ENCODE results near the gene ATP6V1G1. TPM values are rescaled to one million over a fixed set of nuclear protein-coding genes. Genes with fewer than 3 reads are reported as not detected.

ATP6V1G1 gene
- total and polyA plus RNA-seq, 2 of the 13 experiments (the other 11 are each of a cell fraction or from before 2014, with no cell fraction given), result 108 to 158 TPM

GRCh38 chr9:114590328-114590727 lies 2.8 kb downstream of the ATP6V1G1 start:
- H4K20me1 ChIP-seq (ENCODE audit: insufficient read depth, low read length), result peaks cover 47% of the 10 kb centered on the region
- peaks cover 0 to 4% of the 10 kb centered on the region in 2 experiments; a peak in 2 of 5 replicates for H3K27me3 ChIP-seq (ENCODE audit: control insufficient read depth in 1 of 2, insufficient read depth in 2 of 2, low read length in 2 of 2)
- ChIA-PET POLR2A (interaction anchor here (1.9 to 3.3 kb wide), 2 partner anchors 21 to 88 kb away, joined by 15 read pairs; partner anchors contain the start of gene TMEM268), CTCF (ENCODE audit: low intra/inter-chr PET ratio, low total read pairs) (no interaction called here)
- ATAC-seq (no peak), DNase-seq (ENCODE audit: low spot score) (no peak), FAIRE-seq (no peak)
- peaks cover 41% of the 10 kb centered on the region for H3K4me1 ChIP-seq (ENCODE audit: insufficient read depth, low read length)
- peaks cover 68% of the 10 kb centered on the region for H3K79me2 ChIP-seq (ENCODE audit: insufficient read depth, low read length)
- in situ Hi-C loops (cut with HindIII; ENCODE audit: extremely low pct_ligation_motif_present, low pct_unique_long_range_greater_than_20kb), result no loop called here
- H3K36me3 ChIP-seq (replicated peaks in 1 of 2; ENCODE audit: control insufficient read depth in 1 of 2, insufficient read depth in 2 of 2, low read length in 2 of 2), result peaks cover 14 to 34% of the 10 kb centered on the region in 2 experiments
- intact Hi-C loops (cut with micrococcal nuclease; ENCODE audit: unreplicated experiment), result no loop called here
- no peaks in the 10 kb centered on the region for H3K9me3 ChIP-seq (ENCODE audit: low read length)
- H3K4me2 ChIP-seq (ENCODE audit: low read depth, low read length), result peak overlapping the region; percentile 99; the same call in 1 of the 2 replicates
- peak overlapping the region in 2 of 3 experiments; percentile 30 to 35; a peak in 2 of 6 replicates for H3K4me3 ChIP-seq (replicated peaks in 1 of 3; ENCODE audit: insufficient read depth in 1 of 3, low read depth in 2 of 3, low read length in 3 of 3)
- H3K9ac ChIP-seq (ENCODE audit: insufficient read depth, low read depth, low read length), result no peak overlapping the region
- 89% methylated on average over 6 of the region's 6 CpGs for WGBS (ENCODE audit: low lambda C conversion rate)
- no peak overlapping the region for H3K27ac ChIP-seq (ENCODE audit: extremely low read length, insufficient read depth, low read length)
- H2AFZ ChIP-seq (ENCODE audit: low read length), result no peak overlapping the region
- no TSS peak for BruUV-seq (replicated peaks)
- TF ChIP-seq ZNF672 (CRISPR knock-in tag; IDR thresholded peaks at IDR 0.05), result no peak
- TF ChIP-seq RFX1 (IDR thresholded peaks at IDR 0.05), result no peak
- no peak for TF ChIP-seq TGIF2 (CRISPR knock-in tag; IDR thresholded peaks at IDR 0.05)
- TF ChIP-seq ZNF570 (CRISPR knock-in tag; IDR thresholded peaks at IDR 0.05; ENCODE audit: borderline replicate concordance), result no peak
- TF ChIP-seq, protein P1, sequence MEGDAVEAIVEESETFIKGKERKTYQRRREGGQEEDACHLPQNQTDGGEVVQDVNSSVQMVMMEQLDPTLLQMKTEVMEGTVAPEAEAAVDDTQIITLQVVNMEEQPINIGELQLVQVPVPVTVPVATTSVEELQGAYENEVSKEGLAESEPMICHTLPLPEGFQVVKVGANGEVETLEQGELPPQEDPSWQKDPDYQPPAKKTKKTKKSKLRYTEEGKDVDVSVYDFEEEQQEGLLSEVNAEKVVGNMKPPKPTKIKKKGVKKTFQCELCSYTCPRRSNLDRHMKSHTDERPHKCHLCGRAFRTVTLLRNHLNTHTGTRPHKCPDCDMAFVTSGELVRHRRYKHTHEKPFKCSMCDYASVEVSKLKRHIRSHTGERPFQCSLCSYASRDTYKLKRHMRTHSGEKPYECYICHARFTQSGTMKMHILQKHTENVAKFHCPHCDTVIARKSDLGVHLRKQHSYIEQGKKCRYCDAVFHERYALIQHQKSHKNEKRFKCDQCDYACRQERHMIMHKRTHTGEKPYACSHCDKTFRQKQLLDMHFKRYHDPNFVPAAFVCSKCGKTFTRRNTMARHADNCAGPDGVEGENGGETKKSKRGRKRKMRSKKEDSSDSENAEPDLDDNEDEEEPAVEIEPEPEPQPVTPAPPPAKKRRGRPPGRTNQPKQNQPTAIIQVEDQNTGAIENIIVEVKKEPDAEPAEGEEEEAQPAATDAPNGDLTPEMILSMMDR (CRISPR knock-in tag; IDR thresholded peaks at IDR 0.05), result no peak
- no peak for TF ChIP-seq ZNF772 (CRISPR knock-in tag; IDR thresholded peaks at IDR 0.05)
- TF ChIP-seq ZBTB20 (CRISPR knock-in tag; IDR thresholded peaks at IDR 0.05; ENCODE audit: borderline replicate concordance, low read depth), result no peak
- TF ChIP-seq SOX5 (CRISPR knock-in tag; IDR thresholded peaks at IDR 0.05; ENCODE audit: borderline replicate concordance), result no peak
- no peak for TF ChIP-seq ZNF704 (CRISPR knock-in tag; IDR thresholded peaks at IDR 0.05; ENCODE audit: borderline replicate concordance)
- TF ChIP-seq ZNF3 (CRISPR knock-in tag; IDR thresholded peaks at IDR 0.05), result no peak
- TF ChIP-seq ZNF7 (CRISPR knock-in tag; IDR thresholded peaks at IDR 0.05), result no peak
- TF ChIP-seq PAF1 (CRISPR knock-in tag; IDR thresholded peaks at IDR 0.05), result no peak
- no peak for TF ChIP-seq MLLT10 (CRISPR knock-in tag; IDR thresholded peaks at IDR 0.05)
- no peak for TF ChIP-seq ZNF441 (CRISPR knock-in tag; IDR thresholded peaks at IDR 0.05; ENCODE audit: borderline replicate concordance)
- no peak for TF ChIP-seq DZIP1 (CRISPR knock-in tag; IDR thresholded peaks at IDR 0.05)
- TF ChIP-seq ZNF768 (CRISPR knock-in tag; IDR thresholded peaks at IDR 0.05), result no peak
- TF ChIP-seq ZNF749 (CRISPR knock-in tag; IDR thresholded peaks at IDR 0.05; ENCODE audit: borderline replicate concordance), result no peak
- TF ChIP-seq, protein P2, sequence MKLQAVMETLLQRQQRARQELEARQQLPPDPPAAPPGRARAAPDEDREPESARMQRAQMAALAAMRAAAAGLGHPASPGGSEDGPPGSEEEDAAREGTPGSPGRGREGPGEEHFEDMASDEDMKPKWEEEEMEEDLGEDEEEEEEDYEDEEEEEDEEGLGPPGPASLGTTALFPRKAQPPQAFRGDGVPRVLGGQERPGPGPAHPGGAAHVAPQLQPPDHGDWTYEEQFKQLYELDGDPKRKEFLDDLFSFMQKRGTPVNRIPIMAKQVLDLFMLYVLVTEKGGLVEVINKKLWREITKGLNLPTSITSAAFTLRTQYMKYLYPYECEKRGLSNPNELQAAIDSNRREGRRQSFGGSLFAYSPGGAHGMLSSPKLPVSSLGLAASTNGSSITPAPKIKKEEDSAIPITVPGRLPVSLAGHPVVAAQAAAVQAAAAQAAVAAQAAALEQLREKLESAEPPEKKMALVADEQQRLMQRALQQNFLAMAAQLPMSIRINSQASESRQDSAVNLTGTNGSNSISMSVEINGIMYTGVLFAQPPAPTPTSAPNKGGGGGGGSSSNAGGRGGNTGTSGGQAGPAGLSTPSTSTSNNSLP (IDR thresholded peaks at IDR 0.05; ENCODE audit: low read depth, low read length), result no peak
